NCI-H2081 (cell line): Measurements from ENCODE around the gene CDC42BPG.
A peak's percentile ranks its signal among the peaks of the same experiment; 100 is the strongest.
"Not testable (repeated sequence)": the region's sequence is repeated elsewhere in the genome, so short reads cannot be mapped to it uniquely, and the experiment has no call there.

Experiments used
- DNase-seq, 2 experiments: peaks; one replicate each; lab custom pipeline; 2025; lab: John Stamatoyannopoulos, UW

The CDC42BPG gene

GRCh38 chr11:64850979-64851567 is 6.6 kb upstream of the CDC42BPG start:
- no peak for DNase-seq

GRCh38 chr11:64849598-64850356 is 5.3 kb upstream of the CDC42BPG start:
- DNase-seq = no peak

- DNase-seq = no peak
Measured at GRCh38 chr11:64848826-64849597, 4.6 kb upstream of the CDC42BPG start.

GRCh38 chr11:64848214-64848825 is 3.9 kb upstream of the CDC42BPG start:
- no peak for DNase-seq

- peak; percentile 86 to 94 for DNase-seq
Measured at GRCh38 chr11:64846998-64847666, 2.7 kb upstream of the CDC42BPG start.

- DNase-seq = not testable (repeated sequence)
Measured at GRCh38 chr11:64845776-64846129, 1.3 kb upstream of the CDC42BPG start.

- DNase-seq = no peak
Measured at GRCh38 chr11:64845129-64845775, 799 bp upstream of the CDC42BPG start.

- no peak for DNase-seq
Measured at GRCh38 chr11:64843686-64844329, 645 bp downstream of the CDC42BPG start.

- DNase-seq = peak in 1 of 2 experiments; percentile 22
Measured at GRCh38 chr11:64842851-64843685, 1.4 kb downstream of the CDC42BPG start.

- DNase-seq = no peak
Measured at GRCh38 chr11:64842366-64842759, 2.1 kb downstream of the CDC42BPG start.

GRCh38 chr11:64841592-64842365 is 2.7 kb downstream of the CDC42BPG start:
- DNase-seq = no peak

- no peak for DNase-seq
Measured at GRCh38 chr11:64839887-64840782, 4.3 kb downstream of the CDC42BPG start.

GRCh38 chr11:64839335-64839734 is 5.1 kb downstream of the CDC42BPG start:
- DNase-seq = no peak

GRCh38 chr11:64838600-64839334 is 5.7 kb downstream of the CDC42BPG start:
- no peak for DNase-seq

- no peak for DNase-seq
Measured at GRCh38 chr11:64837887-64838351, 6.5 kb downstream of the CDC42BPG start.

GRCh38 chr11:64836448-64837072 is 7.9 kb downstream of the CDC42BPG start:
- DNase-seq = no peak
